ENCODE data around the gene TBC1D1. TPM values are rescaled to one million over a fixed set of nuclear protein-coding genes. Genes with fewer than 3 reads are reported as not detected.

Gene TBC1D1
- total RNA-seq, 1 experiment from 2014 or later = 89.0 TPM

GRCh38 chr4:37935026-37935425 is 44.1 kb downstream of the TBC1D1 start:
- H3K9me3 ChIP-seq (ENCODE audit: low read length) = no peaks in the 10 kb centered on the region
- H3K4me2 ChIP-seq (ENCODE audit: low read length) = no peak overlapping the region
- ATAC-seq = no peak
- BruUV-seq (replicated peaks) = no TSS peak
- H3K79me2 ChIP-seq (ENCODE audit: low read length) = no peaks in the 10 kb centered on the region
- DNase-seq = no peak
- POLR2A ChIA-PET (ENCODE audit: unreplicated experiment) = no interaction called here
- H3K4me3 ChIP-seq (ENCODE audit: low read length) = no peak overlapping the region
- no peaks in the 10 kb centered on the region for H3K36me3 ChIP-seq (ENCODE audit: low read depth, low read length)
- no peaks in the 10 kb centered on the region for H3K27me3 ChIP-seq (ENCODE audit: low read length)
- no peaks in the 10 kb centered on the region for H3K4me1 ChIP-seq (ENCODE audit: insufficient read depth, low read length)
- CTCF ChIA-PET = no interaction called here
- H4K20me1 ChIP-seq (ENCODE audit: low read length) = no peaks in the 10 kb centered on the region
- H3K9me2 ChIP-seq (replicated peaks; ENCODE audit: low read length) = no peaks in the 10 kb centered on the region
- intact Hi-C loops (cut with micrococcal nuclease) = loop anchor here (5.0 kb wide), 1 partner anchor 42 kb away; no protein-coding TSS in a partner anchor
- no peak for TF ChIP-seq CTCF (conservative IDR thresholded peaks at IDR 0.05; ENCODE audit: low read depth, low read length)
- TF ChIP-seq EZH2 (IDR thresholded peaks at IDR 0.05; ENCODE audit: low read length, unreplicated experiment) = no peak
- no peak for TF ChIP-seq EZH2phosphoT487 (IDR thresholded peaks at IDR 0.05; ENCODE audit: borderline replicate concordance, low read length)
- H3F3A ChIP-seq (ENCODE audit: low read length, unreplicated experiment) = no peaks in the 10 kb centered on the region
- H2AFZ ChIP-seq (ENCODE audit: low read length) = no peak overlapping the region
- H3K9ac ChIP-seq (ENCODE audit: low read length) = no peak overlapping the region
- no peak overlapping the region for H3K27ac ChIP-seq (ENCODE audit: low read length)

- Histone ChIP-seq H3K4me2 (ENCODE audit: low read length) (no peak overlapping the region), H3K9ac (ENCODE audit: low read length) (no peak overlapping the region), H4K20me1 (ENCODE audit: low read length) (no peaks in the 10 kb centered on the region), H3K79me2 (ENCODE audit: low read length) (no peaks in the 10 kb centered on the region), H3K36me3 (ENCODE audit: low read depth, low read length) (no peaks in the 10 kb centered on the region), H2AFZ (ENCODE audit: low read length) (no peak overlapping the region), H3F3A (ENCODE audit: low read length, unreplicated experiment) (no peaks in the 10 kb centered on the region), H3K27ac (ENCODE audit: low read length) (no peak overlapping the region), H3K4me3 (ENCODE audit: low read length) (no peak overlapping the region), H3K9me3 (ENCODE audit: low read length) (no peaks in the 10 kb centered on the region), H3K9me2 (replicated peaks; ENCODE audit: low read length) (no peaks in the 10 kb centered on the region), H3K4me1 (ENCODE audit: insufficient read depth, low read length) (no peaks in the 10 kb centered on the region), H3K27me3 (ENCODE audit: low read length) (no peaks in the 10 kb centered on the region)
- no TSS peak for BruUV-seq (replicated peaks)
- ChIA-PET CTCF (no interaction called here), POLR2A (ENCODE audit: unreplicated experiment) (no interaction called here)
- DNase-seq (no peak), ATAC-seq (no peak)
- TF ChIP-seq EZH2phosphoT487 (IDR thresholded peaks at IDR 0.05; ENCODE audit: borderline replicate concordance, low read length) = no peak
- TF ChIP-seq CTCF (conservative IDR thresholded peaks at IDR 0.05; ENCODE audit: low read depth, low read length) = no peak
- TF ChIP-seq EZH2 (IDR thresholded peaks at IDR 0.05; ENCODE audit: low read length, unreplicated experiment) = no peak
- intact Hi-C loops (cut with micrococcal nuclease) = loop anchor here (1.0 to 5.0 kb wide), 2 partner anchors 40 to 98 kb away; no protein-coding TSS in a partner anchor
Measured at GRCh38 chr4:37936889-37937498, 46.1 kb downstream of the TBC1D1 start.

- H3K27ac ChIP-seq (ENCODE audit: low read length) = no peak overlapping the region
- POLR2A ChIA-PET (ENCODE audit: unreplicated experiment) = no interaction called here
Measured at GRCh38 chr4:37938208-37938607, 47.3 kb downstream of the TBC1D1 start.

More at GRCh38 chr4:37938208-37938607, 47.3 kb downstream of the TBC1D1 start:
- Histone ChIP-seq H3K9me2 (replicated peaks; ENCODE audit: low read length) (no peaks in the 10 kb centered on the region), H3F3A (ENCODE audit: low read length, unreplicated experiment) (no peaks in the 10 kb centered on the region), H3K36me3 (ENCODE audit: low read depth, low read length) (no peaks in the 10 kb centered on the region), H2AFZ (ENCODE audit: low read length) (no peak overlapping the region), H3K79me2 (ENCODE audit: low read length) (no peaks in the 10 kb centered on the region), H3K9me3 (ENCODE audit: low read length) (no peaks in the 10 kb centered on the region), H3K4me3 (ENCODE audit: low read length) (no peak overlapping the region), H3K9ac (ENCODE audit: low read length) (no peak overlapping the region), H3K27me3 (ENCODE audit: low read length) (no peaks in the 10 kb centered on the region), H3K4me1 (ENCODE audit: insufficient read depth, low read length) (no peaks in the 10 kb centered on the region), H3K4me2 (ENCODE audit: low read length) (no peak overlapping the region), H4K20me1 (ENCODE audit: low read length) (no peaks in the 10 kb centered on the region)
- no peak for ATAC-seq
- intact Hi-C loops (cut with micrococcal nuclease) = loop anchor here (5.0 kb wide), 1 partner anchor 39 kb away; no protein-coding TSS in a partner anchor
- TF ChIP-seq EZH2 (IDR thresholded peaks at IDR 0.05; ENCODE audit: low read length, unreplicated experiment) (no peak), EZH2phosphoT487 (IDR thresholded peaks at IDR 0.05; ENCODE audit: borderline replicate concordance, low read length) (no peak), CTCF (conservative IDR thresholded peaks at IDR 0.05; ENCODE audit: low read depth, low read length) (no peak)
- no peak for DNase-seq
- CTCF ChIA-PET = no interaction called here
- no TSS peak for BruUV-seq (replicated peaks)

Measured in PC-3 (cell line).